ENCODE results near the gene SDK1.

Gene SDK1

DNA sequence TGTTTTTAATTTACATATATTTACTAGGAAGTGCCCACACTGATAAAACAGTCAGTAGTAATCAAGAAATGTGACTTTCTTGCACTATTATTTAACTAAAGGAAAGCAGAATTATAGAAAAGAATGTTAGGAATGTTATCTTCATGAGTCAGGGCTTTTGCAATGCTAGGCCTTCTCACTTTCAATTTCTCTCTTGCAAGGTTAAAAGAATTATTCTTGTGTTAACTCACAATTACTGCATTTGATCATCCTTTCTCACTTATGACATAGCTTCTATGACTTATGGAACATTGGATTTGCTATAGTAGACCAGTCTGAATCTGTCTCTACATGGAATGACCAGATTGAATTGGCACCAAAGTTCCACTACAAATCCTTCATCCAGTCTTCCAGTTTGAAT, 192.4 kb downstream of the SDK1 start:
- H3F3A ChIP-seq (ENCODE audit: control insufficient read depth, insufficient read depth) = no peaks in the 10 kb centered on the region
- no peaks in the 10 kb centered on the region for H3K9me2 ChIP-seq (replicated peaks; ENCODE audit: control insufficient read depth, low read length)
- no peak for TF ChIP-seq CTCF (IDR thresholded peaks at IDR 0.05; ENCODE audit: low read depth, low read length, poor library complexity, severe bottlenecking)
- no peak for TF ChIP-seq EZH2phosphoT487 (IDR thresholded peaks at IDR 0.05; ENCODE audit: borderline replicate concordance, low read length)
- no peak overlapping the region for H3K27ac ChIP-seq (ENCODE audit: low read depth, low read length)
- no peaks in the 10 kb centered on the region for H4K20me1 ChIP-seq (ENCODE audit: control insufficient read depth, insufficient read depth, low read depth, low read length)
- no peak overlapping the region for H3K4me3 ChIP-seq (ENCODE audit: low read length)
- no peaks in the 10 kb centered on the region for H3K36me3 ChIP-seq (ENCODE audit: control insufficient read depth, low read length)
- no peaks in the 10 kb centered on the region for H3K4me1 ChIP-seq (ENCODE audit: control insufficient read depth, low read length)
- H3K9me3 ChIP-seq (ENCODE audit: control insufficient read depth, insufficient read depth, low read length) = no peaks in the 10 kb centered on the region
- 0 out of 2 replicates have a peak, but pooled peaks cover 3% of the 10 kb centered on the region for H3K27me3 ChIP-seq (ENCODE audit: control insufficient read depth, low read length)
- H3K79me2 ChIP-seq (ENCODE audit: control insufficient read depth, low read length) = no peaks in the 10 kb centered on the region
- no peak overlapping the region for H3K4me2 ChIP-seq (ENCODE audit: low read length)

GRCh38 chr7:3494947-3495346, 193.9 kb downstream of the SDK1 start:
- TF ChIP-seq EZH2phosphoT487 (IDR thresholded peaks at IDR 0.05; ENCODE audit: borderline replicate concordance, low read length) (no peak), CTCF (IDR thresholded peaks at IDR 0.05; ENCODE audit: low read depth, low read length, poor library complexity, severe bottlenecking) (no peak)
- no peaks in the 10 kb centered on the region for H3K36me3 ChIP-seq (ENCODE audit: control insufficient read depth, low read length)

DNA sequence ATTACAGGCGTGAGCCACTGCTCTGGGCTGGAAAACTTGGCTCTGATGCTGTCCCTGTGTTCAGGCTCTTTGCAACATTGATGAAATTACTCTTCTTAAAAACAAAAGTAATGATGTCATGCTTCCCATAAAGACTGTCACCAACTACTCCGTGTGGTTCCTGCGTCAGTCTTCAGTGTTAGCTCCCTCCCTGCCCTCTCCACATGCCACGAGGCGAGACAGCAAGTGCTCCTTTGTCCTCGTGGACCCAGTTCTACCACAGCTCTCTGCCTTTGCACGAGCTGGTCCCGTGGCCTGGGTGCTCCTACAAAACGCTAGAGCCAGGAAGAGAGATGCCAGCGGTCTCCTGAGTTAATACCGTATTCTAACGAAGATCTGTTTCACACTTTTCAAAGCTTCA, 194.5 kb downstream of the SDK1 start:
- Histone ChIP-seq H3F3A (ENCODE audit: control insufficient read depth, insufficient read depth) (no peaks in the 10 kb centered on the region), H3K4me2 (ENCODE audit: low read length) (no peak overlapping the region), H4K20me1 (ENCODE audit: control insufficient read depth, insufficient read depth, low read depth, low read length) (no peaks in the 10 kb centered on the region), H3K9me2 (replicated peaks; ENCODE audit: control insufficient read depth, low read length) (no peaks in the 10 kb centered on the region), H3K4me1 (ENCODE audit: control insufficient read depth, low read length) (no peaks in the 10 kb centered on the region), H3K27ac (ENCODE audit: low read depth, low read length) (no peak overlapping the region), H3K9me3 (ENCODE audit: control insufficient read depth, insufficient read depth, low read length) (no peaks in the 10 kb centered on the region), H3K36me3 (ENCODE audit: control insufficient read depth, low read length) (no peaks in the 10 kb centered on the region), H3K79me2 (ENCODE audit: control insufficient read depth, low read length) (no peaks in the 10 kb centered on the region), H3K4me3 (ENCODE audit: low read length) (no peak overlapping the region), H3K27me3 (ENCODE audit: control insufficient read depth, low read length) (0 out of 2 replicates have a peak, but pooled peaks cover 8% of the 10 kb centered on the region)
- TF ChIP-seq EZH2phosphoT487 (IDR thresholded peaks at IDR 0.05; ENCODE audit: borderline replicate concordance, low read length) (no peak), CTCF (IDR thresholded peaks at IDR 0.05; ENCODE audit: low read depth, low read length, poor library complexity, severe bottlenecking) (no peak)

More at GRCh38 chr7:3494947-3495346, 193.9 kb downstream of the SDK1 start:
- no peaks in the 10 kb centered on the region for H3K9me3 ChIP-seq (ENCODE audit: control insufficient read depth, insufficient read depth, low read length)
- no peaks in the 10 kb centered on the region for H3K9me2 ChIP-seq (replicated peaks; ENCODE audit: control insufficient read depth, low read length)
- H3K4me3 ChIP-seq (ENCODE audit: low read length) = no peak overlapping the region
- no peak overlapping the region for H3K27ac ChIP-seq (ENCODE audit: low read depth, low read length)
- H3K27me3 ChIP-seq (ENCODE audit: control insufficient read depth, low read length) = 0 out of 2 replicates have a peak, but pooled peaks cover 8% of the 10 kb centered on the region
- H3K4me1 ChIP-seq (ENCODE audit: control insufficient read depth, low read length) = no peaks in the 10 kb centered on the region
- H3K79me2 ChIP-seq (ENCODE audit: control insufficient read depth, low read length) = no peaks in the 10 kb centered on the region
- no peak overlapping the region for H3K4me2 ChIP-seq (ENCODE audit: low read length)
- no peaks in the 10 kb centered on the region for H3F3A ChIP-seq (ENCODE audit: control insufficient read depth, insufficient read depth)
- H4K20me1 ChIP-seq (ENCODE audit: control insufficient read depth, insufficient read depth, low read depth, low read length) = no peaks in the 10 kb centered on the region

Measured in DOHH2 (cell line).